MCF 10A (cell line): ENCODE data around the gene RTN4RL1. TPM values are rescaled to one million over a fixed set of nuclear protein-coding genes. Genes with fewer than 3 reads are reported as not detected.
A peak's percentile ranks its signal among the peaks of the same experiment; 100 is the strongest.

Experiments used
- BruUV-seq: library from RNA; stranded (reverse); fragments of 400-500 nt; replicated peaks from 2 replicates; lab custom pipeline; 2021; lab: Mats Ljungman, UMichigan
- CTCF ChIA-PET: fragments of 300-600 bp; sonication (Branson Sonifier 250); formaldehyde crosslinking; extraction: SDS; loops from one replicate; lab custom pipeline; 2021; ENCODE audit warnings: antibody characterized with exemption, inconsistent platforms; lab: Yijun Ruan, JAX
- POLR2A ChIA-PET: fragments of 300-600, 350-650 bp; sonication (Branson Sonifier 250); formaldehyde crosslinking; extraction: SDS; loops from one replicate; lab custom pipeline; 2020; ENCODE audit warnings: antibody characterized with exemption, inconsistent platforms; lab: Yijun Ruan, JAX
- DNase-seq: peaks from one replicate; pipeline ENCODE4 v3.0.0-alpha.2; 2018; ENCODE audit not compliant: unreplicated experiment
- H3K27ac Mint-ChIP-seq: one replicate; pipeline ENCODE4 v1.8.0; 2022; ENCODE audit warnings: mild to moderate bottlenecking, low read depth, mixed read lengths; ENCODE audit not compliant: unreplicated experiment
- H3K27me3 Mint-ChIP-seq: one replicate; pipeline ENCODE4 v1.8.0; 2022; ENCODE audit warnings: mixed read lengths; ENCODE audit not compliant: insufficient read depth, unreplicated experiment
- H3K36me3 Mint-ChIP-seq: one replicate; pipeline ENCODE4 v1.8.0; 2022; ENCODE audit warnings: mild to moderate bottlenecking, moderate library complexity, mixed read lengths; ENCODE audit not compliant: insufficient read depth, unreplicated experiment
- H3K4me1 Mint-ChIP-seq: one replicate; pipeline ENCODE4 v1.8.0; 2022; ENCODE audit warnings: mixed read lengths; ENCODE audit not compliant: insufficient read depth, unreplicated experiment
- H3K4me3 Mint-ChIP-seq: one replicate; pipeline ENCODE4 v1.8.0; 2022; ENCODE audit warnings: mild to moderate bottlenecking, moderate library complexity, mixed read lengths; ENCODE audit not compliant: unreplicated experiment
- H3K9me3 Mint-ChIP-seq: one replicate; pipeline ENCODE4 v1.8.0; 2022; ENCODE audit warnings: mixed read lengths; ENCODE audit not compliant: unreplicated experiment
- CTCF ChIP-seq: fragments of 200-600 bp; IDR thresholded peaks from one replicate; pipeline ENCODE4 v1.8.0; 2022; ENCODE audit warnings: antibody characterized with exemption, mild to moderate bottlenecking; ENCODE audit not compliant: unreplicated experiment
- intact Hi-C: fragments of 100-400 bp; cut with micrococcal nuclease; formaldehyde crosslinking; loops from 2 replicates; pipeline ENCODE4 v1.14.1; 2022
- microRNA-seq: library from miRNA; unstranded; fragments of <30 nt; microRNA quantifications from one replicate; pipeline ENCODE4 v1.2.0, GENCODE V29; 2022
- total RNA-seq: library from RNA; stranded (reverse); gene quantifications from 2 replicates; pipeline ENCODE4 v1.2.3, GENCODE V29; 2022

Gene RTN4RL1
- total RNA-seq, 1 experiment from 2014 or later: 2.9 TPM

GRCh38 chr17:1890758-1891450 is 134.2 kb downstream of the RTN4RL1 start:
- peaks cover 72% of the 10 kb centered on the region for H3K36me3 Mint-ChIP-seq
- no peaks in the 10 kb centered on the region for H3K27me3 Mint-ChIP-seq
- no peaks in the 10 kb centered on the region for H3K9me3 Mint-ChIP-seq
- CTCF ChIA-PET: no interaction called here
- TF ChIP-seq CTCF: no peak
- POLR2A ChIA-PET: no interaction called here
- no peak overlapping the region for H3K4me3 Mint-ChIP-seq
- no peaks in the 10 kb centered on the region for H3K4me1 Mint-ChIP-seq
- no peak overlapping the region for H3K27ac Mint-ChIP-seq
- no peak for DNase-seq
- no TSS peak for BruUV-seq
- intact Hi-C loops: no loop called here

- CTCF ChIA-PET: no interaction called here
- TF ChIP-seq CTCF: no peak
- Mint-ChIP-seq H3K4me1 (no peaks in the 10 kb centered on the region), H3K36me3 (peaks cover 73% of the 10 kb centered on the region), H3K9me3 (no peaks in the 10 kb centered on the region), H3K27me3 (no peaks in the 10 kb centered on the region), H3K27ac (no peak overlapping the region), H3K4me3 (no peak overlapping the region)
- no peak for DNase-seq
- BruUV-seq: no TSS peak
- intact Hi-C loops: no loop called here
- POLR2A ChIA-PET: interaction anchor here (0.8 kb wide), 1 partner anchor 13 kb away, joined by 3 read pairs; no protein-coding TSS in a partner anchor
These were observed 136.4 kb downstream of the RTN4RL1 start for GRCh38 chr17:1888741-1889140.

Small RNA genes lying within 50 kb of the gene (microRNA-seq; reads per million reads assigned to microRNA genes)
- gene MIR132 (651 reads per million, percentile 83 among the genes with 10 or more reads in this experiment), gene MIR212 (10.3 reads per million, percentile 49 among the genes with 10 or more reads in this experiment)

Other genes with a start within 250 kb of the RTN4RL1 start
- 8.3 and 13.6 TPM in 2 replicates for gene SMYD4, start 195.4 kb downstream of the RTN4RL1 start, total RNA-seq
- 60.3 and 62.7 TPM in 2 replicates for gene RPA1, start 195.3 kb downstream of the RTN4RL1 start, total RNA-seq
- gene DPH1, start 4.8 kb upstream of the RTN4RL1 start, total RNA-seq: 29.7 and 45.2 TPM in 2 replicates
- 28.8 and 33.5 TPM in 2 replicates for gene OVCA2, start 16.7 kb upstream of the RTN4RL1 start, total RNA-seq
- 0.59 and 1.0 TPM in 2 replicates for gene HIC1, start 29.8 kb upstream of the RTN4RL1 start, total RNA-seq